GM23248 (cell line): Measurements from ENCODE around the gene MARCHF4.

Source experiments
- EZH2 ChIP-seq: fragments of 200-600 bp; sonication (generic); IDR thresholded peaks from 2 replicates; pipeline ENCODE4 v1.6.1; 2018; ENCODE audit warnings: antibody characterized with exemption, mild to moderate bottlenecking; ENCODE audit not compliant: insufficient read depth, poor library complexity, severe bottlenecking
- EZH2phosphoT487 ChIP-seq: fragments of 200-600 bp; sonication (generic); IDR thresholded peaks from 2 replicates; pipeline ENCODE4 v1.6.1; 2018; ENCODE audit warnings: antibody characterized with exemption, moderate library complexity, mild to moderate bottlenecking, low read depth; ENCODE audit not compliant: insufficient read depth

GRCh38 chr2:216343221-216343980 is 28.9 kb downstream of the MARCHF4 start:
- TF ChIP-seq EZH2 = no peak
- no peak for TF ChIP-seq EZH2phosphoT487
